Measurements from ENCODE around the gene PGGHG. TPM values are rescaled to one million over a fixed set of nuclear protein-coding genes. Genes with fewer than 3 reads are reported as not detected.

The PGGHG gene
- total RNA-seq, 1 donor from 2014 or later = 46.7 TPM

DNA sequence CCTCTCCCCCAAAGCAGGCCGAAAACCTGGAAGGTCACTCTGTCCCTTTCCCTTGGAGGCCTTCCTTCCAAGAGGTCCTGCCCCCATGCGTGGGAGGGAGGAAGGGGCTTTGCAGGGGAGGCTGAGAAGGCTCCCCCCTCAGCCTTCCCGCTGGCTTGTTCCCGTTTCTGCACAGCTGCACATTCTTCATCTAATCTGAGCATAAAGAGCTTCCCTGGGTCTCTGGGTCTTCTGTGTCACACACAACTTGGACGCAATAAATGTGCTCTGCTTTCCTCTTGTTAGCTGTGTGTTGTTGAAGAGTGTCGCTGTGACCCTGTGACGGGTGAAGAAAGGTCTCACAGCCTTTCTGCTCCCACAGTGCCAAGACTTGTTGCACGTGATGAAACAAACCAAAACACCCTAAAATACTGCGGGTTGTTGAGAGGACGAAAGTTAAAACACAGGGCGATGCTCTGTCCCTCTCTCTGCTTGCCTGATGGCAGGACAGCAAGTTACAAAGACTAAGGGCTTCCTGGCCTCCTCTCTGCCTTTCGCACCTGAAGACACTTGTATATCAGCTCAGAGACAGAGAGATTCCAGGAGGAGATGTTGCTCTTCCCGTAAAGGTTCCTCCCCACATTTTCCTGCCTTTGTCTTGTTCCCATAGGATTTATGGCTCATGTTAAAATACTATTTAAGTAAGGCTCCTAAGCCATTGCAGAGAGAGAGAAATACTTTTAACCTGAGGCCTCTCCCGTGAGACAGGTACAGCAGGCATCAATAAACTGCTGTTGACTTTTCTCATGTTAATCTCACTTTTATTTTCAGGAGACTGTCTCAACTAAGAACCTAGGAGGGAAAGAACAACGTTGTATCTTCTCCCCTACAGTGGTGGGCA is 47.1 kb downstream of the PGGHG start:
- DNase-seq (ENCODE audit: extremely low spot score in 2 of 2) = no peak
- intact Hi-C loops (cut with DNase I) = no loop called here
- H3K4me3 ChIP-seq = no peak overlapping the region

GRCh38 chr11:336659-337198 is 47.8 kb downstream of the PGGHG start:
- TF ChIP-seq POLR2A (IDR thresholded peaks at IDR 0.05) (no peak), POLR2AphosphoS5 (IDR thresholded peaks at IDR 0.05; ENCODE audit: insufficient read depth in 1 of 2, low read depth in 1 of 2) (no peak), CTCF (IDR thresholded peaks at IDR 0.05) (no peak)
- no peak for DNase-seq (ENCODE audit: extremely low spot score in 2 of 2)
- H3K27me3 ChIP-seq = no peaks in the 10 kb centered on the region
- peak overlapping the region; percentile 90 for H3K27ac ChIP-seq
- H3K36me3 ChIP-seq = no peaks in the 10 kb centered on the region
- H3K4me3 ChIP-seq = no peak overlapping the region
- no peaks in the 10 kb centered on the region for H3K9me3 ChIP-seq
- H3K4me1 ChIP-seq = peaks cover 38% of the 10 kb centered on the region
- intact Hi-C loops (cut with DNase I) = no loop called here

More for the DNA sequence above, 47.1 kb downstream of the PGGHG start:
- H3K4me1 ChIP-seq = peaks cover 38% of the 10 kb centered on the region
- TF ChIP-seq POLR2A (IDR thresholded peaks at IDR 0.05) (no peak), POLR2AphosphoS5 (IDR thresholded peaks at IDR 0.05; ENCODE audit: insufficient read depth in 1 of 2, low read depth in 1 of 2) (peak; percentile 48 to 70)
- H3K36me3 ChIP-seq = no peaks in the 10 kb centered on the region
- no peaks in the 10 kb centered on the region for H3K27me3 ChIP-seq
- no peaks in the 10 kb centered on the region for H3K9me3 ChIP-seq
- H3K27ac ChIP-seq = peak overlapping the region; percentile 90

DNA sequence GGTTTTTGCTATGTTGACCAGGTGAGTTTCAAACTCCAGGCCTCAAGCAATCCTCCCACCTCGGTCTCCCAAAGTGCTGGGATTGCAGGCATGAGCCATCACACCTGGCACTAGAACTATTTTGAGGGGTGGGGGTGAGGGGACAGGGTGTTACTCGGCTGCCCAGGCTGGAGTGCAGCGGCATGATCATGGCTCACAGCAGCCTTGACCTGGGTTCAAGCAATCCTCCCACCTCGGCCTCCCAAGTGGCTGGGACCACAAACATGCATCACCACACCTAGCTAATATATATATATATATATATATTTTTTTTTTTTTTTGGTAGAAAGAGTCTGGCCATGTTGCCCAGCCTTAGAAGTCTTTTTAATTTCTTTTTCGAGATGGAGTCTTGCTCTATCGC is 48.8 kb downstream of the PGGHG start:
- Histone ChIP-seq H3K27ac (peak overlapping the region; percentile 90), H3K4me1 (peaks cover 46% of the 10 kb centered on the region), H3K36me3 (no peaks in the 10 kb centered on the region), H3K27me3 (no peaks in the 10 kb centered on the region), H3K9me3 (no peaks in the 10 kb centered on the region), H3K4me3 (no peak overlapping the region)
- TF ChIP-seq CTCF (IDR thresholded peaks at IDR 0.05) (no peak), POLR2AphosphoS5 (IDR thresholded peaks at IDR 0.05; ENCODE audit: insufficient read depth in 1 of 2, low read depth in 1 of 2) (no peak), POLR2A (IDR thresholded peaks at IDR 0.05) (no peak)
- DNase-seq (ENCODE audit: extremely low spot score in 2 of 2) = no peak
- intact Hi-C loops (cut with DNase I) = no loop called here

- intact Hi-C loops (cut with DNase I) = no loop called here
- Histone ChIP-seq H3K27me3 (no peaks in the 10 kb centered on the region), H3K9me3 (no peaks in the 10 kb centered on the region), H3K4me1 (peaks cover 35% of the 10 kb centered on the region), H3K4me3 (no peak overlapping the region), H3K36me3 (no peaks in the 10 kb centered on the region), H3K27ac (no peak overlapping the region)
- no peak for DNase-seq (ENCODE audit: extremely low spot score in 2 of 2)
- TF ChIP-seq CTCF (IDR thresholded peaks at IDR 0.05) = no peak
- TF ChIP-seq POLR2A (IDR thresholded peaks at IDR 0.05) = no peak
- TF ChIP-seq POLR2AphosphoS5 (IDR thresholded peaks at IDR 0.05; ENCODE audit: insufficient read depth in 1 of 2, low read depth in 1 of 2) = no peak
Observed at GRCh38 chr11:339963-340362, 51.0 kb downstream of the PGGHG start.

- H3K4me1 ChIP-seq = peaks cover 26% of the 10 kb centered on the region
- no peak overlapping the region for H3K4me3 ChIP-seq
- H3K27me3 ChIP-seq = no peaks in the 10 kb centered on the region
- no peak overlapping the region for H3K27ac ChIP-seq
- intact Hi-C loops (cut with DNase I) = no loop called here
- H3K36me3 ChIP-seq = no peaks in the 10 kb centered on the region
- TF ChIP-seq POLR2A (IDR thresholded peaks at IDR 0.05) (no peak), POLR2AphosphoS5 (IDR thresholded peaks at IDR 0.05; ENCODE audit: insufficient read depth in 1 of 2, low read depth in 1 of 2) (no peak), CTCF (IDR thresholded peaks at IDR 0.05) (no peak)
- no peaks in the 10 kb centered on the region for H3K9me3 ChIP-seq
- DNase-seq (ENCODE audit: extremely low spot score in 2 of 2) = no peak
Observed at GRCh38 chr11:340539-341512, 51.9 kb downstream of the PGGHG start.
